H1 (cell line): Measurements from ENCODE around the gene NCAPD3. TPM values are rescaled to one million over a fixed set of nuclear protein-coding genes. Genes with fewer than 3 reads are reported as not detected.

Experiments
- CTCF ChIA-PET: fragments of 300-600 bp; sonication (Branson Sonifier 250); formaldehyde crosslinking; loops from one replicate; lab custom pipeline; 2021; ENCODE audit not compliant: partially characterized antibody; lab: Charles Lee
- POLR2A ChIA-PET: fragments of 300-600 bp; sonication (Branson Sonifier 250); formaldehyde crosslinking; loops from one replicate; lab custom pipeline; 2021; ENCODE audit warnings: inconsistent platforms; ENCODE audit not compliant: partially characterized antibody; lab: Charles Lee
- DNase-seq, 2 experiments: peaks; one replicate each; pipeline versions ENCODE4 v3.0.0 to v3.0.0-alpha.2; 2010 to 2022; ENCODE audit warnings: low spot score in 2 of 2, low read depth in 1 of 2, mixed read lengths in 1 of 2
- FAIRE-seq: peaks from 2 replicates; lab custom pipeline; 2011; peaks lifted over from hg19 to GRCh38; lab: Jason Lieb, UNC
- H2AFZ ChIP-seq: 2 replicates; pipeline ENCODE4 v1.8.1; 2012; ENCODE audit warnings: low read length, inconsistent platforms
- H2AK5ac ChIP-seq: 2 replicates; pipeline ENCODE4 v1.6.1; 2013; ENCODE audit warnings: low read depth, low read length
- H2BK120ac ChIP-seq: replicated peaks from 2 replicates; pipeline ENCODE3; 2013; ENCODE audit warnings: low read depth, low read length, inconsistent platforms
- H2BK12ac ChIP-seq: 2 replicates; pipeline ENCODE4 v1.6.1; 2013; ENCODE audit warnings: low read depth, low read length
- H2BK15ac ChIP-seq: 2 replicates; pipeline ENCODE4 v1.6.1; 2013; ENCODE audit warnings: low read length
- H2BK20ac ChIP-seq: 2 replicates; pipeline ENCODE4 v1.6.1; 2013; ENCODE audit warnings: low read length
- H2BK5ac ChIP-seq: 2 replicates; pipeline ENCODE4 v1.6.1; 2013; ENCODE audit warnings: low read depth, low read length
- H3K14ac ChIP-seq: 2 replicates; pipeline ENCODE4 v1.6.1; 2013; ENCODE audit warnings: inconsistent platforms; ENCODE audit not compliant: insufficient read length
- H3K18ac ChIP-seq: 2 replicates; pipeline ENCODE4 v1.6.1; 2013; ENCODE audit warnings: low read length; ENCODE audit errors: extremely low read depth
- H3K23ac ChIP-seq: 2 replicates; pipeline ENCODE4 v1.6.1; 2013; ENCODE audit warnings: inconsistent platforms; ENCODE audit not compliant: insufficient read length
- H3K23me2 ChIP-seq: 2 replicates; pipeline ENCODE4 v1.6.1; 2013; ENCODE audit warnings: low read depth, low read length
- H3K27ac ChIP-seq: 2 replicates; pipeline ENCODE4 v1.6.1; 2011; ENCODE audit warnings: low read depth, low read length, inconsistent platforms
- H3K27me3 ChIP-seq, 4 experiments: replicated peaks in 1 of 4; 1 replicate in 1 of 4; 2 replicates in 3 of 4; pipeline versions ENCODE4 v1.6.1 to v1.8.1; 2011 to 2013; ENCODE audit warnings: low read length in 3 of 4, mild to moderate bottlenecking in 3 of 4, inconsistent platforms in 2 of 4, mixed read lengths in 2 of 4, moderate library complexity in 1 of 4; ENCODE audit not compliant: control insufficient read depth in 3 of 4, insufficient read depth in 3 of 4; ENCODE audit errors: extremely low read depth in 1 of 4
- H3K36me3 ChIP-seq, 4 experiments: 2 replicates each; pipeline versions ENCODE4 v1.6.1 to v1.8.1; 2011 to 2013; ENCODE audit warnings: mild to moderate bottlenecking in 4 of 4, low read length in 3 of 4, moderate library complexity in 2 of 4, control low read depth in 1 of 4, inconsistent platforms in 1 of 4; ENCODE audit not compliant: insufficient read depth in 4 of 4, control insufficient read depth in 2 of 4
- H3K4ac ChIP-seq: replicated peaks from 2 replicates; pipeline ENCODE3; 2013; ENCODE audit warnings: low read length, low read depth, mixed read lengths, inconsistent platforms; ENCODE audit not compliant: insufficient read length
- H3K4me1 ChIP-seq, 4 experiments: replicated peaks in 1 of 4; 1 replicate in 1 of 4; 2 replicates in 3 of 4; pipeline versions ENCODE4 v1.6.1 to v1.8.1; 2011 to 2013; ENCODE audit warnings: low read length in 3 of 4, inconsistent platforms in 2 of 4, mixed read lengths in 1 of 4; ENCODE audit not compliant: insufficient read depth in 4 of 4, control insufficient read depth in 3 of 4
- H3K4me2 ChIP-seq, 2 experiments: 2 replicates each; pipeline versions ENCODE4 v1.6.1 to v1.8.1; 2011 to 2013; ENCODE audit warnings: low read depth in 2 of 2, low read length in 2 of 2, control low read depth in 1 of 2, inconsistent platforms in 1 of 2, mild to moderate bottlenecking in 1 of 2; ENCODE audit not compliant: insufficient read depth in 1 of 2
- H3K4me3 ChIP-seq, 4 experiments: fragments of 200-600, 300-600 bp in 1 of 4; sonication (generic), shearing (Covaris generic), sonication (Bioruptor Twin) in 1 of 4; 2 replicates each; pipeline versions ENCODE4 v1.5.1 to v1.8.1; 2011 to 2016; ENCODE audit warnings: low read length in 4 of 4, low read depth in 3 of 4, control low read depth in 2 of 4, inconsistent platforms in 2 of 4, mild to moderate bottlenecking in 2 of 4, mixed read lengths in 1 of 4, moderate library complexity in 1 of 4; ENCODE audit not compliant: insufficient read depth in 2 of 4; ENCODE audit errors: extremely low read depth in 1 of 4
- H3K56ac ChIP-seq: replicated peaks from 2 replicates; pipeline ENCODE3; 2013; ENCODE audit warnings: low read depth, mild to moderate bottlenecking, mixed read lengths, low read length, inconsistent platforms; ENCODE audit not compliant: insufficient read length
- H3K79me1 ChIP-seq: 2 replicates; pipeline ENCODE4 v1.6.1; 2013; ENCODE audit warnings: low read depth, low read length, control low read depth
- H3K79me2 ChIP-seq, 2 experiments: 2 replicates each; pipeline versions ENCODE4 v1.6.1 to v1.8.1; 2012 to 2013; ENCODE audit warnings: low read length in 2 of 2, mild to moderate bottlenecking in 2 of 2, inconsistent platforms in 1 of 2; ENCODE audit not compliant: insufficient read depth in 2 of 2, control insufficient read depth in 1 of 2
- H3K9ac ChIP-seq, 4 experiments: replicated peaks in 1 of 4; 1 replicate in 1 of 4; 2 replicates in 3 of 4; pipeline versions ENCODE4 v1.6.1 to v1.8.1; 2011 to 2013; ENCODE audit warnings: low read depth in 3 of 4, low read length in 3 of 4, control low read depth in 2 of 4, mild to moderate bottlenecking in 2 of 4, moderate library complexity in 2 of 4, inconsistent platforms in 1 of 4; ENCODE audit errors: extremely low read depth in 1 of 4
- H3K9me3 ChIP-seq, 2 experiments: 2 replicates each; pipeline versions ENCODE4 v1.6.1 to v1.8.1; 2012 to 2013; ENCODE audit warnings: mild to moderate bottlenecking in 2 of 2, moderate library complexity in 2 of 2, control low read depth in 1 of 2, inconsistent platforms in 1 of 2, low read depth in 1 of 2, low read length in 1 of 2, mixed read lengths in 1 of 2; ENCODE audit not compliant: insufficient read depth in 2 of 2
- H4K20me1 ChIP-seq, 2 experiments: replicated peaks in 1 of 2; 2 replicates each; pipeline versions ENCODE3 to v1.8.1; 2011 to 2013; ENCODE audit warnings: inconsistent platforms in 2 of 2, low read length in 2 of 2, mild to moderate bottlenecking in 1 of 2; ENCODE audit not compliant: insufficient read depth in 2 of 2, control insufficient read depth in 1 of 2
- H4K5ac ChIP-seq: 2 replicates; pipeline ENCODE4 v1.6.1; 2013; ENCODE audit warnings: low read length, low read depth, mixed read lengths, inconsistent platforms; ENCODE audit not compliant: insufficient read length
- H4K8ac ChIP-seq: 2 replicates; pipeline ENCODE4 v1.8.0; 2013; ENCODE audit warnings: mild to moderate bottlenecking, moderate library complexity, low read length, inconsistent platforms; ENCODE audit not compliant: insufficient read depth; ENCODE audit errors: extremely low read depth
- H4K91ac ChIP-seq: replicated peaks from 2 replicates; pipeline ENCODE3; 2013; ENCODE audit warnings: low read length, mixed read lengths, inconsistent platforms; ENCODE audit not compliant: insufficient read length
- ATF3 ChIP-seq: IDR thresholded peaks from 2 replicates; pipeline ENCODE4 v1.6.1; 2011; ENCODE audit warnings: low read depth, mild to moderate bottlenecking, low read length; ENCODE audit not compliant: insufficient read depth
- CHD2 ChIP-seq: IDR thresholded peaks from 2 replicates; pipeline ENCODE4 v1.6.1; 2012; ENCODE audit warnings: low read length, improper control_type of control experiment
- CREB1 ChIP-seq: IDR thresholded peaks from 2 replicates; pipeline ENCODE4 v1.6.1; 2012; ENCODE audit warnings: inconsistent platforms
- HDAC2 ChIP-seq, 2 experiments: fragments of 300-600 bp in 1 of 2; sonication (generic) in 1 of 2; IDR thresholded peaks; 2 replicates each; pipeline ENCODE4 v1.6.1; 2011 to 2012; ENCODE audit warnings: low read depth in 2 of 2, low read length in 2 of 2, mild to moderate bottlenecking in 2 of 2, moderate library complexity in 2 of 2, borderline replicate concordance in 1 of 2, inconsistent platforms in 1 of 2
- HDAC6 ChIP-seq: IDR thresholded peaks from one replicate; pipeline ENCODE4 v1.7.1; 2012; ENCODE audit warnings: low read depth, mild to moderate bottlenecking, inconsistent platforms, low read length, moderate library complexity
- PHF8 ChIP-seq: fragments of 200-600 bp; sonication (generic); conservative IDR thresholded peaks from 2 replicates; pipeline ENCODE4 v1.7.1; 2012; ENCODE audit warnings: low read depth, mild to moderate bottlenecking, inconsistent platforms, low read length, moderate library complexity
- RAD21 ChIP-seq, 2 experiments: IDR thresholded peaks in 1 of 2; conservative IDR thresholded peaks in 1 of 2; 2 replicates each; pipeline ENCODE4 v1.6.1; 2011; ENCODE audit warnings: low read depth in 2 of 2, low read length in 2 of 2, improper control_type of control experiment in 1 of 2, inconsistent platforms in 1 of 2, mild to moderate bottlenecking in 1 of 2, moderate library complexity in 1 of 2
- SIN3A ChIP-seq, 2 experiments: IDR thresholded peaks in 1 of 2; conservative IDR thresholded peaks in 1 of 2; 2 replicates each; pipeline ENCODE4 v1.6.1; 2011 to 2012; ENCODE audit warnings: low read length in 2 of 2, improper control_type of control experiment in 1 of 2, low read depth in 1 of 2, mild to moderate bottlenecking in 1 of 2
- SP2 ChIP-seq: IDR thresholded peaks from 2 replicates; pipeline ENCODE4 v1.6.1; 2012; ENCODE audit warnings: mild to moderate bottlenecking, low read length, inconsistent platforms
- TCF12 ChIP-seq: IDR thresholded peaks from 2 replicates; pipeline ENCODE4 v1.6.1; 2011; ENCODE audit warnings: low read depth, mild to moderate bottlenecking, low read length
- WGBS, 2 experiments: shearing (Covaris generic) in 1 of 2; methylation state at CpG; one replicate each; pipeline versions ENCODE4 v1.1.6 to v1.1.7; 2013 to 2015; ENCODE audit warnings: low lambda C conversion rate in 2 of 2, mixed read lengths in 2 of 2, inconsistent platforms in 1 of 2, low coverage in 1 of 2, missing lambda C conversion rate in 1 of 2; ENCODE audit not compliant: insufficient replicate concordance in 2 of 2, insufficient coverage in 1 of 2, insufficient read length in 1 of 2; ENCODE audit errors: extremely low coverage in 1 of 2, missing lambda C conversion rate in 1 of 2; 5-methylcytosine and 5-hydroxymethylcytosine counted together
- polyA plus RNA-seq, 7 experiments: library from polyadenylated mRNA; depleted of rRNA in 3 of 7; stranded (reverse) in 5 of 7; unstranded in 2 of 7; fragments of >200 nt in 5 of 7; fragments of 200-250 nt in 2 of 7; gene quantifications; 1 replicate in 5 of 7; 2 replicates in 1 of 7; 4 replicates in 1 of 7; pipeline versions ENCODE4 v1.2.1 to v1.2.3, GENCODE V29; 2011 to 2013; ENCODE audit warnings: missing spikeins in 2 of 7, mixed read lengths in 2 of 7
- total RNA-seq: library from RNA; stranded (reverse); fragmentation: NEBNext Ultra II Directional; extraction: Animal tissue kit (Norgen Biotek cat#: 25700); gene quantifications from 2 replicates; pipeline ENCODE4 v1.2.1, GENCODE V29; 2021

NCAPD3 gene
- total and polyA plus RNA-seq, 2 of the 8 experiments (the other 6 are each of a cell fraction or from before 2014, with no cell fraction given), result 26.5 to 55.2 TPM

GRCh38 chr11:134158023-134158422 lies 65.7 kb downstream of the NCAPD3 start:
- TF ChIP-seq CHD2, result no peak
- no peak for TF ChIP-seq SP2
- no peak for TF ChIP-seq HDAC2 (IDR thresholded peaks at IDR 0.05; ENCODE audit: borderline replicate concordance in 1 of 2, low read depth in 2 of 2, low read length in 2 of 2)
- no peak for TF ChIP-seq TCF12
- no peak for TF ChIP-seq RAD21 (IDR thresholded peaks at IDR 0.05 in 1 of 2, conservative IDR thresholded peaks at IDR 0.05 in 1 of 2; ENCODE audit: low read depth in 2 of 2, low read length in 2 of 2)
- no peak for TF ChIP-seq HDAC6
- no peak for TF ChIP-seq PHF8
- no peak for TF ChIP-seq CREB1
- TF ChIP-seq SIN3A (conservative IDR thresholded peaks at IDR 0.05 in 1 of 2, IDR thresholded peaks at IDR 0.05 in 1 of 2; ENCODE audit: low read depth in 1 of 2, low read length in 2 of 2), result no peak
- TF ChIP-seq ATF3, result no peak
- H3K9me3 ChIP-seq, result peaks cover 17 to 20% of the 10 kb centered on the region in 2 experiments

More at GRCh38 chr11:134158023-134158422, 65.7 kb downstream of the NCAPD3 start:
- H3K79me1 ChIP-seq, result peaks cover 3% of the 10 kb centered on the region; the same call in 1 of the 2 replicates
- no peak overlapping the region for H3K4me2 ChIP-seq
- no peak overlapping the region for H2BK12ac ChIP-seq
- no peak overlapping the region for H4K5ac ChIP-seq
- no peaks in the 10 kb centered on the region for H3K79me2 ChIP-seq
- POLR2A ChIA-PET, result no interaction called here
- no peak overlapping the region for H3K18ac ChIP-seq
- no peaks in the 10 kb centered on the region for H3K4me1 ChIP-seq
- H4K91ac ChIP-seq, result no peak overlapping the region
- no peak overlapping the region for H3K4me3 ChIP-seq
- DNase-seq (no peak), FAIRE-seq (no peak)
- H3K23ac ChIP-seq, result no peak overlapping the region
- CTCF ChIA-PET, result no interaction called here
- H2BK15ac ChIP-seq, result no peak overlapping the region
- peaks cover 0 to 6% of the 10 kb centered on the region in 2 experiments for H4K20me1 ChIP-seq
- no peak overlapping the region for H4K8ac ChIP-seq
- no peak overlapping the region for H2AK5ac ChIP-seq
- H2BK5ac ChIP-seq, result no peak overlapping the region
- no peak overlapping the region for H3K27ac ChIP-seq
- H2BK20ac ChIP-seq, result no peak overlapping the region
- no peak overlapping the region for H2BK120ac ChIP-seq
- WGBS, 2 experiments, result 89% methylated on average over 9 of the region's 9 CpGs; no CpG with 5 or more reads in 1 of the 2 experiments
- peaks cover 34 to 92% (median 75%) of the 10 kb centered on the region in 4 experiments for H3K36me3 ChIP-seq
- H2AFZ ChIP-seq, result no peak overlapping the region
- no peak overlapping the region for H3K14ac ChIP-seq
- no peak overlapping the region for H3K4ac ChIP-seq
- H3K9ac ChIP-seq, result no peak overlapping the region
- no peaks in the 10 kb centered on the region; a peak in 1 of 7 replicates for H3K27me3 ChIP-seq
- no peak overlapping the region for H3K56ac ChIP-seq
- no peaks in the 10 kb centered on the region for H3K23me2 ChIP-seq
